Measurements from ENCODE around the gene DNAAF5.

DNA sequence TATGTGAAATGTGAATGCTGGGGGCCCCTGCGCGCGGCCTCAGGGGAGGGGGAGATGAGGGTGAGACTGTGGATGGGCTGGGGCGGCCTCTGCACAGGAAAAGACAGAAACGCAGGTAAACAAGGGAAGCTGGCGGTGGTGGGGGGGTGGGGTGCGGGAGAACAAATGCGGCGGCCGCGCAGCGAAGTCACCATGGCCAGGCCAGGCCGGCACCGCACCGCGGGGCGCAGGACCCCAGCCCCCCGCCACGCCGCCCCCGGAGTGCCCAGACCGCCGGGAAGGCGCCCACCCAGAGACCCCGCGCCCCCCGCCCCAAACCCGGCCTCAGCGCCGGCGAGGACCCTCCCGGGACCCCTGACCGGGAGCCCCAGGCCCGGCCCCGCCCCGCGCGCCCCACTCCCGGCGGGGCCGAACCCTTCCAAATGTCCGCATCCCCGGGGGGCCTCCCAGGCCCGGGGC, 14.5 kb upstream of the DNAAF5 start:
- TF ChIP-seq, protein P1, sequence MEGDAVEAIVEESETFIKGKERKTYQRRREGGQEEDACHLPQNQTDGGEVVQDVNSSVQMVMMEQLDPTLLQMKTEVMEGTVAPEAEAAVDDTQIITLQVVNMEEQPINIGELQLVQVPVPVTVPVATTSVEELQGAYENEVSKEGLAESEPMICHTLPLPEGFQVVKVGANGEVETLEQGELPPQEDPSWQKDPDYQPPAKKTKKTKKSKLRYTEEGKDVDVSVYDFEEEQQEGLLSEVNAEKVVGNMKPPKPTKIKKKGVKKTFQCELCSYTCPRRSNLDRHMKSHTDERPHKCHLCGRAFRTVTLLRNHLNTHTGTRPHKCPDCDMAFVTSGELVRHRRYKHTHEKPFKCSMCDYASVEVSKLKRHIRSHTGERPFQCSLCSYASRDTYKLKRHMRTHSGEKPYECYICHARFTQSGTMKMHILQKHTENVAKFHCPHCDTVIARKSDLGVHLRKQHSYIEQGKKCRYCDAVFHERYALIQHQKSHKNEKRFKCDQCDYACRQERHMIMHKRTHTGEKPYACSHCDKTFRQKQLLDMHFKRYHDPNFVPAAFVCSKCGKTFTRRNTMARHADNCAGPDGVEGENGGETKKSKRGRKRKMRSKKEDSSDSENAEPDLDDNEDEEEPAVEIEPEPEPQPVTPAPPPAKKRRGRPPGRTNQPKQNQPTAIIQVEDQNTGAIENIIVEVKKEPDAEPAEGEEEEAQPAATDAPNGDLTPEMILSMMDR (IDR thresholded peaks at IDR 0.05), result no peak
- TF ChIP-seq EP300 (IDR thresholded peaks at IDR 0.05) (no peak), POLR2AphosphoS5 (IDR thresholded peaks at IDR 0.05) (no peak)

All from suprapubic skin (tissue), 4 donors.